Measurements from ENCODE around the gene RAD17.
"Not testable (repeated sequence)": the region's sequence is repeated elsewhere in the genome, so short reads cannot be mapped to it uniquely, and the experiment has no call there.

Gene RAD17, protein sequence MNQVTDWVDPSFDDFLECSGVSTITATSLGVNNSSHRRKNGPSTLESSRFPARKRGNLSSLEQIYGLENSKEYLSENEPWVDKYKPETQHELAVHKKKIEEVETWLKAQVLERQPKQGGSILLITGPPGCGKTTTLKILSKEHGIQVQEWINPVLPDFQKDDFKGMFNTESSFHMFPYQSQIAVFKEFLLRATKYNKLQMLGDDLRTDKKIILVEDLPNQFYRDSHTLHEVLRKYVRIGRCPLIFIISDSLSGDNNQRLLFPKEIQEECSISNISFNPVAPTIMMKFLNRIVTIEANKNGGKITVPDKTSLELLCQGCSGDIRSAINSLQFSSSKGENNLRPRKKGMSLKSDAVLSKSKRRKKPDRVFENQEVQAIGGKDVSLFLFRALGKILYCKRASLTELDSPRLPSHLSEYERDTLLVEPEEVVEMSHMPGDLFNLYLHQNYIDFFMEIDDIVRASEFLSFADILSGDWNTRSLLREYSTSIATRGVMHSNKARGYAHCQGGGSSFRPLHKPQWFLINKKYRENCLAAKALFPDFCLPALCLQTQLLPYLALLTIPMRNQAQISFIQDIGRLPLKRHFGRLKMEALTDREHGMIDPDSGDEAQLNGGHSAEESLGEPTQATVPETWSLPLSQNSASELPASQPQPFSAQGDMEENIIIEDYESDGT

GRCh38 chr5:69369340-69370121, at the start of gene RAD17, which contains the start of the genes AK6 and TAF9:
Gene RAD17, plus strand, starts transcription at chr5:69369818. Its CDS starts 2,391 bp downstream, at chr5:69372209.
Gene AK6, minus strand, starts transcription at chr5:69369520. Its CDS starts 30 bp downstream, at chr5:69369490.
Gene TAF9, minus strand, starts transcription at chr5:69369520. Its CDS starts 3,783 bp downstream, at chr5:69365737.
- DNase-seq, result peak; percentile 93

- DNase-seq, result no peak
These were observed 43.3 kb upstream of the RAD17 start for GRCh38 chr5:69326365-69326764.

- DNase-seq, result no peak
These were observed 39.6 kb upstream of the RAD17 start for GRCh38 chr5:69329905-69330489.

DNA sequence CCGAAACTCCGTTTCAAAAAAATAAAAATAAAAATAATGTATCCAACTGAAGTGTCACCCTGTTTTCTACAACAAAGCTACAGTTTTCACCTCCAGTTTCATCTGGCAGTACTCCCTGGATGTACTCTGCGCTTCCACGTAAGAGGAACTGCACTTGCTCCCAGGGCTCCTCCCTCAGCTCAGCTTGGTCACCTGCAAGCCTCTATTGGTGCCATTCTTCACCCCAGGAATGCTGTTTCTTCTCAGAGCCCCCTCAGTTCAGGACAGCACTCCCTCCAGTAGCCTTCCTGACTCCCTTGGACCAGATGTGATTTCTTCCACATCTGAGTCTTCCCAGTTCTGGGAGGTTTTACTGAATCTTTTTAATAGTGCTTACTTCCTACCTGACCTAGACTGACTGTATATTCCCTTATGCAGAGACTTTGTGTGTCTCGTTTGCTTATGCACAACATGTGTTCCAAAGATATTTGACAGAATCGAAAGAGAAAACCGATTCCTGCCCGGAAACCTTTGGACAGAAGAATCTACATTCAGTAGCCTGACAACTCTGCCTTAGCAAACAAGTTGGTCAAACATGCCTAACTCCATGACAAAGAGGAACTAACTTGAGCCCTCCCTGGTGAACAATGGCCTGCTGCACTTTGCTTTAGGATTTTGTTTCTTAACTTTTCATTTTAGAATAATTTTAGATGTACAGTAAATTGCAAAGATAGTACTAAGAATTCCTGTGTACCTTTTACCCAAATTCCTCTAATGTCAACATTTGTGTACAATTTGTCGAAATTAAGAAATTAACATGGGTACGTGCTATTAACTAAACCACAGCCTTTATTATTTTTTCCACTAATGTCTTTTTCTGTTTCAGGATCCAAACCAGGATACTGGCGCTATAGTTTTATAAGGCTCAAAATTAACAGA, 37.8 kb upstream of the RAD17 start:
- no peak for DNase-seq

GRCh38 chr5:69333668-69334315, 35.8 kb upstream of the RAD17 start:
- not testable (repeated sequence) for DNase-seq

GRCh38 chr5:69334793-69335268, 34.8 kb upstream of the RAD17 start:
- DNase-seq, result peak; percentile 62

DNA sequence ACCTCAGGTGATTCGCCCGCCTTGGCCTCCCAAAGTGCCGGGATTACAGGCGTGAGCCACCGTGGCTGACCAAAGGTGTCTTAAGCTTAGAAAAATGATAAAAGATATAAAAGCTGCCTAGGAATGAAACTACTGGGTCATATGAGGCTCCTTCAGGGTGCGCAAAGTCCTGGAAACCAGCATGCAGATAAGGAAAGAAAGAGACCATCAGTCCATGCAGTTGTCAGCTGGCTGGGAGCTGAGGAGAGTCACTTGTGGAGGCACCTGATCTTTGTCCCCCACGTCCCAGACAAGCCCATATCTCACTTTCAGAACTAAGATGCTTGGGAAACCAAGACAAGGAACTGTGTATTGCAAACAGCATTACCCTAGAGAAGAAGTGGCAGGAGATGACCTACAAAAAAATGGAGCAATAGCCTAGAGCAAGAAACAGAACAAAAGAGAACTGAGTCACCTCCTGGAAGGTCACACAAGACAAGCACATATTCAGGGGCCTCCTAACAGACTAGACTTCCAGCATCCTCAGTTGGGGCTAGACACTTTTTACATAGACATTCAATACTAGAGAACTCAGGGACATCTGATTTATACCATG, 34.2 kb upstream of the RAD17 start:
- no peak for DNase-seq

GRCh38 chr5:69341520-69342161, 28.0 kb upstream of the RAD17 start:
- no peak for DNase-seq

DNA sequence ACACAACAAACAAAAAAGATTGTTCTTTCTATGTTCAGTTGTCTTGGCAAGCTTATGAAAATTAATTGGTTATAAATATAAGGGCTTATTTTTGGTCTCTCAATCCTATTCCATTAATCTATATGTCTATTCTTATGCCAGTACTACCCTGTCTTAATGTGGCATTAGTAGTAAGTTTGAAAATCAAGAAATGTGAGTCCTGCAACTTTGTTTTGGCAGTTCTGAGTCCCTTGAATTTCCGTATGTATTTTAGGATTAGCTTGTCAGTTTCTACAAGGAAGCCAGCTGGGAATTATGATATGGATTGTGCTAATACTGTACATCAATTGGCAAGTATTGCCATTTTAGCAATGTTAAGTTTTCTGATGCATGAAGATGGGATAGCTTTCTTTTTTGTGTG, 26.5 kb upstream of the RAD17 start:
- no peak for DNase-seq

DNA sequence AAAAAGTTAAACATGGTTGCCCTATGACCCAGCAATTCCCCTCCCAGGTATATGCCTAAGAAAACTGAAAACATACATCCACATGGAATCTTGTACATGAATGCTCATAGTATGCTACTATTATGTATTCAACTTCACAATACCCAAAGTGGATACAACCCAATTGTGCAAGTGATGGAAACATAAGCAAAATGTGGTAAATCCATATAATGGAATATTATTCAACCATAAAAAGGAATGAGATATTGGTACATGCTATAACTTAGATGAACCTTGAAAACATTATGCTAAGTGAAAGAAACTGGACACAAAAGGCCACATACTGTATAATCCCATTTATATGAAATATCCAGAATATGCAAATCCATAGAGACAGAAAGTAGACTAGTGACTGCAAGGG, 19.0 kb upstream of the RAD17 start:
- DNase-seq, result no peak

DNA sequence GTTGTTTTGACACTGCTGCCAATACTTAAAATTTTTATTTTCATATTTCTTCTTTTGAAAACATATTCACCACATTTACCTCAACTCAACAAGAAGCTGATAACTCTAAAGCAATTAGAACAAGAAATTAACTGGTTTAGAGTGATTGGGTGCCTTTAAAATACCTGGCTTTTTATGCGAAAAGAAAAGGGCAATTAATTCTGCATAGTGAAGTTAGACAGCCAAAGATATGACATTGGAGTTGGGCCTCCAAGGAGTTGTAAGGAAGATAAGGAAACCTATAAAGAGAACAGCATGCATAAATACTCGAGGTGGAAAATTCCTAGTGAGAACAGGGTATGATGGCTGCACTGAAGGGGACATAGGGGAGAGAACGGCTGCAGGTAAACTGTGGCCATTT, 9.9 kb upstream of the RAD17 start:
- DNase-seq, result no peak

DNA sequence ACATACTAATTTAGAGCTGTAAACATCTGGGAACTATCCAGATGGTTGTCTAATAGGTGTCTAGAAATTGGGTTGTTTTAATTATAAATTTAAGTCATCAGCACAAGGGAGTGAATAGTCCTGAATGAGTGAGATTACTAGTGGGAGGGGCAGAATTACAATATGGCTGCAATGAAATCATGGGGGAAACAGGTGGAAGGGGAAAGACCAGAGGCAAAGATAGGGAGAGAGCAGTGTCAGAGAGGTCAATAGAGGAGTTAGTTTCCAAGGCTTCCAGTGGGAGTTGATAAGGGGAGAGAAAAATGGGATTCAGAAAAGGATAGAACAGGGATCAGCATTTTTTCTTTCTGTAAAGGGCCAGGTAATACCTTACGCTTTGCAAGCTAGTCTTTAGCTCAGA, 9.2 kb upstream of the RAD17 start:
- DNase-seq, result no peak

DNA sequence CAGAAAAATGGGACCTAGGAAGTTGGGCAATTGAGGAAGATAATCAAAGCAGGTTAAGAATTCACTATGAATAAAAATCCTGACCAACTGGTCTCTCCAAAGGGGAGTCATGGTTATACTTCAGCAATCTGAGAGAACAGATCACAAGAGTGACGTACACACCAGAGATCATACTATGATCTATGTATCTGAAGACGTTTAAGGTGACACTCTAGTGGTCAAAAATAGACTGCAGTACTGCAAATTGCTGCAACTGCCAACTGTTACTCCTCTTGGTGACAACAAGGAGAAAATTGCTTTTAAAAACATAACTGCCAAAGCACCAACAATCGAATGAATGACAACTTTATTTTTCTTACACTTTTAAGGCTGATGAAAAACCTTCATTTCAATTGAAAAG, 5.2 kb upstream of the RAD17 start:
- no peak for DNase-seq

GRCh38 chr5:69364850-69365249, 4.8 kb upstream of the RAD17 start:
- DNase-seq, result no peak

DNA sequence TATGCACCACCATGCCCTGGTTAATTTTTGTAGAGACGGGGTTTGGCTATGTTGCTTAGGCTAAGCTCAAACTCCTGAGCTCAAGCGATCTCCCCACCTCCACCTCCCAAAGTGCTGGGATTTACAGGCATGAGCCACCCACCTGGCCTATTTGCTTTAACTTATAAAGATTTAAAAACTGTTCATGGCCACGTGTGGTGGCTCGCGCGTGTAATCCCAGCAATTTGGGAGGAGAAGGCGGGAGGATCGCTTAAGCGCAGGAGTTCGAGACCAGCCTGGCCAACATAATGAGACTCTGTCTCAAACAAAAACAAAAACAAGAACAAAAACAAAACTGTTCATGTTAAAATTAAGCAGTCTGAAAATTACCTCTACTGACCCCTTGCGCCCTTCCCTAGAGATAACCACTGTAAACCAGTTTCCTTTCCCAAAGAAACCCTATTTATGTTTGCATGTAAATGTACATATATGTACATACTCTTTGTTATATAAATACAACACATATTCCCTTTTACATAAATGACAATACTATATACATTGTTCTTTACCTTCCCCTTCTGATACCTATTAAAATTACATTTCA, 1.8 kb upstream of the RAD17 start:
- no peak for DNase-seq

DNA sequence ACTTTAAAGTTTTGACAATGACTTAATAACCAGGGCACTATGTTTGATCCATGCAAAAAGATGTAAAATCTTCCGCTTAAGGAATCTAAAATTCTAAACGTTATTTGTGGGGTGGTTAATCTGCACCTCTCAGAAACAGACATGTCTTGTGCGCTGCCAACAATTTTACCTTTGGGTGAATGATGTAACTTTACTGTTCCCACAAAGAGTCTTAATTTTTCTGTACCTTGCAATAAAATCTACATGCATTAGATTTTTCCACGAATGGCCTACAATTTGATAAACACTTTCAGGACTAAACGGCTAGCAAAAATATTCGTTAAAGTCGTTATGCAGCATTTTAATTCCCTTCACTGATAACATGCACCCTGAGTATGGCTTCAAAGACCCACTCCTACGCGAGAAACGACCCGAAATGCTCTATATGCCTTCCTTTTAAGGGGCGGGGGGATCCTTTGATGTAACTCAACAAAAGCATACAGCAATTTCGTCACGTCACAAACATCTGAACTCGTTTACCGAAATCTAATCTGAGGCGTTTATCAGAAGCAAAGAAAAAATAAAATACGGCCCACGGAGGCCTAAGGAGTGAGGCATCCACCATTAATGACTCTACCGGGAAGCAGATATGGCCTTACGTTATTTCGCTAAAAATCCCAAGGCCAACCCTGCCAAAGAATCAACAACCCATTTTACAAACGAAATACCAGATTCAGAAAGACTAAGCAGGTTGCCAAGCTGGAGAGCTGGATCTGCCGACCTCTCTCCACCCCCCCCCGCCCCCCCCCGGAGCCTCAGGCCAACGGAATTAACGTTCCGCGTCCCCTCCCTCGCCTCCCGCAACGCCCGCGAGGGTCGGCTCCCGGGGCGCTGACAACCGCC, 919 bp upstream of the RAD17 start:
- peak; percentile 27 for DNase-seq

DNA sequence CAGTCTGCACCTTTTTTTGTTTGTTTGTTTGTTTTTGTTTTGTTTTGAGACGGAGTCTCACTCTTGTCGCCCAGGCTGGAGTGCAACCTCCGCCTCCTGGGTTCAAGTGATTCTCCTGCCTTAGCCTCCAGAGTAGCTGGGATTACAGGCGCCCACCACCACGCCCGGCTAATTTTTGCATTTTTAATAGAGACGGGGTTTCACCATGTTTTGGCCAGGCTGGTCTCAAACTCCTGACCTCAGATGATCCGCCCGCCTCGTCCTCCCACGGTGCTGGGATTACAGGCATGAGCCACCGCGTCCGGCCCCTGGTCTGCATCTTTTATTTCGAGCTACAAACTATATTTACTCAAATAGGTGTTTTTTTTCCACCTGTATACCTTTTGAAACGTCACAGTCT, 717 bp downstream of the RAD17 start:
- DNase-seq, result not testable (repeated sequence)

DNA sequence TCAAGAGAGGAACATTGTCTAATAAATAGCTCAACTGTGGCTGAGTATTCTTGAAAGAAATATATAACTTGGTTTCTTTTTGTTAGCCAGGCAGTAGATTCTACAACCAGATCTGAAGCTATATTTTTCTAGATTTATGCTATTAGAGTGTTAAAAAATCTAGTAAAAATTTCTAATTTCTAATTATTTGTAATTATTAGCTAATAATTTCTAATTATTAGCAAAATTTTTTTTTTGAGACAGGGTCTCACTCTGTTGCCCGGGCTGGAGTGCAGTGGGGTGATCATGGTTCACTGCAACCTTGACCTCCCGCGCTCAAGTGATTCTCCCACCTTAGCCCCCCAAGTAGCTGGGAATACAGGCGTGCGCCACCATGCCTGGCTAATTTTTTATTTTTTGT, 2.8 kb downstream of the RAD17 start:
- DNase-seq, result no peak

DNA sequence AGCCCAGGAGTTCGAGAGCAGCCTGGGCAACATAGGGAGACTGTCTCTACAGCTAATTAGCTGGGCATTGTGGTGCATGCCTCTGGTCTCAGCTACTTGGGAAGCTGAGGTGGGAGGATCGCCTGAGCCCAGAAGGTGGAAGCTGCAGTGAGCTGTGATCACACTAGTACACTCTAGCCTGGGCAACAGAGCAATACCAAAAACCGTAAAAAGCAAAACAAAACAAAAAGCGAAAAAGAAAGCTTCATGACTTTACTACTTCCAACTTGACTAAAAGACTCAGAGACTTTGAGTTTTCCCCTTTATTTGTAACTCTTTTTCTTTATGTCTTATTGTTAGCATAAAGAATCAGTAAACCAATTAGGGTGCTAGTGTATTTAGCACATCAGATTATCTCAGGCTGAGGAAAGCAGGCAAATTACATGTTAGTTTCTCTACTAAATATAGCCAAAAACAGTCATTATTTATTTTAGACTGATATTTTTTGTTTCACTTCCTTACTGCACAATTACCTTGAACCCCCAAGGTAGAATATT, 5.4 kb downstream of the RAD17 start:
- no peak for DNase-seq

All from NCI-H1694 treated with DMSO at 0.1 percent for 48 hours (cell line).